Stimulated activated naive CD8-positive, alpha-beta T cell treated with anti-CD3 and anti-CD28 coated beads, Interleukin-15, amount 100 ng/mL, for 72 hours (primary cell): Measurements from ENCODE around the gene HYI.
"Not testable (repeated sequence)": the region's sequence is repeated elsewhere in the genome, so short reads cannot be mapped to it uniquely, and the experiment has no call there.

Experiments
- ATAC-seq: fragments of 150-1000 bp; cut with Tn5 transposase; 2 replicates; pipeline ENCODE4 v1.10.0; 2021; ENCODE audit warnings: mild to moderate bottlenecking, moderate library complexity
- DNase-seq, 2 donors: peaks; one replicate each; pipeline ENCODE4 v3.0.0; 2021 to 2022
- H3K27ac Mint-ChIP-seq, 2 donors: one replicate each; pipeline ENCODE4 v1.8.0; 2022; ENCODE audit warnings: mild to moderate bottlenecking in 2 of 2, mixed read lengths in 2 of 2, moderate library complexity in 2 of 2
- H3K27me3 Mint-ChIP-seq: one replicate; pipeline ENCODE4 v1.8.0; 2022; ENCODE audit warnings: mixed read lengths
- H3K4me1 Mint-ChIP-seq: one replicate; pipeline ENCODE4 v1.8.0; 2022; ENCODE audit warnings: mild to moderate bottlenecking, mixed read lengths
- H3K4me3 Mint-ChIP-seq, 2 donors: one replicate each; pipeline ENCODE4 v1.8.0; 2022; ENCODE audit warnings: mild to moderate bottlenecking in 2 of 2, mixed read lengths in 2 of 2, moderate library complexity in 1 of 2
- H3K9me3 Mint-ChIP-seq, 2 donors: one replicate each; pipeline ENCODE4 v1.8.0; 2022; ENCODE audit warnings: mixed read lengths in 2 of 2

The HYI gene

GRCh38 chr1:43453442-43454269, at the start of gene HYI:
TSS of gene HYI (minus strand) at chr1:43453931. CDS start at chr1:43453793, 138 bp downstream.
- peaks cover 30% of the 10 kb centered on the region for H3K27me3 Mint-ChIP-seq
- no peaks in the 10 kb centered on the region for H3K9me3 Mint-ChIP-seq
- H3K4me3 Mint-ChIP-seq: peak within 1 kb of the TSS; percentile 84 to 96
- peak within 1 kb of the TSS; percentile 93 to 94 for H3K27ac Mint-ChIP-seq
- ATAC-seq: peak; percentile 70
- peak; percentile 57 to 79 for DNase-seq
- H3K4me1 Mint-ChIP-seq: peaks cover 15% of the 10 kb centered on the region

- peaks cover 12% of the 10 kb centered on the region for H3K27me3 Mint-ChIP-seq
- not testable (repeated sequence) for H3K4me3 Mint-ChIP-seq, H3K9me3 Mint-ChIP-seq, ATAC-seq, H3K27ac Mint-ChIP-seq, H3K4me1 Mint-ChIP-seq, DNase-seq
Measured at GRCh38 chr1:43501806-43502205, 48.1 kb upstream of the HYI start.

GRCh38 chr1:43499898-43500297, 46.2 kb upstream of the HYI start:
- Mint-ChIP-seq H3K4me3 (no peak overlapping the region), H3K27ac (no peak overlapping the region), H3K9me3 (no peaks in the 10 kb centered on the region), H3K27me3 (peaks cover 19% of the 10 kb centered on the region), H3K4me1 (no peaks in the 10 kb centered on the region)
- ATAC-seq (no peak), DNase-seq (no peak)

GRCh38 chr1:43495204-43495603, 41.5 kb upstream of the HYI start:
- Mint-ChIP-seq H3K27ac (no peak overlapping the region), H3K4me3 (no peak overlapping the region), H3K27me3 (peaks cover 20% of the 10 kb centered on the region), H3K4me1 (no peaks in the 10 kb centered on the region), H3K9me3 (peaks cover 2 to 20% of the 10 kb centered on the region in 2 donors)
- ATAC-seq: no peak
- DNase-seq: no peak

GRCh38 chr1:43493661-43494450, 40.1 kb upstream of the HYI start:
- ATAC-seq (no peak), DNase-seq (no peak)
- Mint-ChIP-seq H3K4me1 (no peaks in the 10 kb centered on the region), H3K27me3 (peaks cover 15% of the 10 kb centered on the region), H3K4me3 (no peak overlapping the region), H3K9me3 (peaks cover 14 to 33% of the 10 kb centered on the region in 2 donors), H3K27ac (no peak overlapping the region)

- ATAC-seq (no peak), DNase-seq (no peak)
- H3K4me1 Mint-ChIP-seq: no peaks in the 10 kb centered on the region
- peaks cover 21 to 41% of the 10 kb centered on the region in 2 donors for H3K9me3 Mint-ChIP-seq
- H3K4me3 Mint-ChIP-seq: no peak overlapping the region
- no peak overlapping the region for H3K27ac Mint-ChIP-seq
- peaks cover 15% of the 10 kb centered on the region for H3K27me3 Mint-ChIP-seq
Measured at GRCh38 chr1:43492826-43493225, 39.1 kb upstream of the HYI start.

- Mint-ChIP-seq H3K4me3 (no peak overlapping the region), H3K9me3 (peaks cover 23 to 54% of the 10 kb centered on the region in 2 donors), H3K27ac (no peak overlapping the region), H3K27me3 (peaks cover 15% of the 10 kb centered on the region), H3K4me1 (no peaks in the 10 kb centered on the region)
- DNase-seq (no peak), ATAC-seq (no peak)
Measured at GRCh38 chr1:43491061-43491460, 37.3 kb upstream of the HYI start.

GRCh38 chr1:43488165-43488564, 34.4 kb upstream of the HYI start:
- H3K27ac Mint-ChIP-seq: no peak overlapping the region
- H3K4me3 Mint-ChIP-seq: no peak overlapping the region
- no peaks in the 10 kb centered on the region for H3K27me3 Mint-ChIP-seq
- H3K4me1 Mint-ChIP-seq: no peaks in the 10 kb centered on the region
- H3K9me3 Mint-ChIP-seq: peaks cover 23 to 55% of the 10 kb centered on the region in 2 donors
- ATAC-seq (no peak), DNase-seq (no peak)

- ATAC-seq (no peak), DNase-seq (no peak)
- H3K9me3 Mint-ChIP-seq: peaks cover 13 to 27% of the 10 kb centered on the region in 2 donors
- no peak overlapping the region for H3K4me3 Mint-ChIP-seq
- H3K27me3 Mint-ChIP-seq: peaks cover 4% of the 10 kb centered on the region
- H3K27ac Mint-ChIP-seq: no peak overlapping the region
- H3K4me1 Mint-ChIP-seq: peaks cover 6% of the 10 kb centered on the region
Measured at GRCh38 chr1:43484367-43484766, 30.6 kb upstream of the HYI start.

GRCh38 chr1:43482215-43482614, 28.5 kb upstream of the HYI start:
- Mint-ChIP-seq H3K27me3 (peaks cover 7% of the 10 kb centered on the region), H3K27ac (peak overlapping the region in 1 of 2 donors; percentile 76), H3K4me1 (peaks cover 6% of the 10 kb centered on the region), H3K4me3 (no peak overlapping the region), H3K9me3 (peaks cover 0 to 11% of the 10 kb centered on the region in 2 donors)
- DNase-seq: no peak
- ATAC-seq: no peak

- Mint-ChIP-seq H3K27me3 (peaks cover 7% of the 10 kb centered on the region), H3K4me1 (peaks cover 6% of the 10 kb centered on the region), H3K27ac (no peak overlapping the region), H3K9me3 (peaks cover 0 to 5% of the 10 kb centered on the region in 2 donors), H3K4me3 (no peak overlapping the region)
- no peak for DNase-seq
- ATAC-seq: no peak
Measured at GRCh38 chr1:43481491-43481890, 27.8 kb upstream of the HYI start.

GRCh38 chr1:43479414-43479813, 25.7 kb upstream of the HYI start:
- Mint-ChIP-seq H3K4me1 (peaks cover 6% of the 10 kb centered on the region), H3K9me3 (no peaks in the 10 kb centered on the region), H3K27me3 (peaks cover 14% of the 10 kb centered on the region), H3K27ac (no peak overlapping the region), H3K4me3 (no peak overlapping the region)
- ATAC-seq (no peak), DNase-seq (no peak)

GRCh38 chr1:43477716-43478115, 24.0 kb upstream of the HYI start:
- DNase-seq: no peak
- no peak for ATAC-seq
- Mint-ChIP-seq H3K9me3 (no peaks in the 10 kb centered on the region), H3K27ac (no peak overlapping the region), H3K27me3 (peaks cover 14% of the 10 kb centered on the region), H3K4me3 (no peak overlapping the region), H3K4me1 (peaks cover 6% of the 10 kb centered on the region)

- H3K9me3 Mint-ChIP-seq, H3K4me1 Mint-ChIP-seq, ATAC-seq, DNase-seq, H3K27ac Mint-ChIP-seq, H3K4me3 Mint-ChIP-seq: not testable (repeated sequence)
- peaks cover 14% of the 10 kb centered on the region for H3K27me3 Mint-ChIP-seq
Measured at GRCh38 chr1:43475611-43476401, 22.1 kb upstream of the HYI start.

GRCh38 chr1:43473463-43473862, 19.7 kb upstream of the HYI start:
- no peak for DNase-seq
- Mint-ChIP-seq H3K4me1 (no peaks in the 10 kb centered on the region), H3K4me3 (no peak overlapping the region), H3K9me3 (no peaks in the 10 kb centered on the region), H3K27ac (no peak overlapping the region), H3K27me3 (peaks cover 7% of the 10 kb centered on the region)
- ATAC-seq: no peak
